ENCODE measurements around the gene PAM.
"Not testable (repeated sequence)": the region's sequence is repeated elsewhere in the genome, so short reads cannot be mapped to it uniquely, and the experiment has no call there.

Gene PAM

GRCh38 chr5:102751903-102752376 lies 3.2 kb upstream of the PAM start:
- not testable (repeated sequence) for DNase-seq (ENCODE audit: low read depth, low spot score); H3K27me3 ChIP-seq (ENCODE audit: control insufficient read depth, insufficient read depth, low read length); H3K36me3 ChIP-seq (ENCODE audit: control insufficient read depth, insufficient read depth, low read length); H3K4me3 ChIP-seq (ENCODE audit: low read length); H3K27ac ChIP-seq (ENCODE audit: low read length); H3K9me3 ChIP-seq (ENCODE audit: control insufficient read depth, insufficient read depth, low read length)
- peaks cover 10% of the 10 kb centered on the region for H3K4me1 ChIP-seq (ENCODE audit: control insufficient read depth, insufficient read depth, low read length)
- WGBS (ENCODE audit: insufficient coverage, insufficient read length), result no CpG with 5 or more reads among the region's 32 CpGs

DNA sequence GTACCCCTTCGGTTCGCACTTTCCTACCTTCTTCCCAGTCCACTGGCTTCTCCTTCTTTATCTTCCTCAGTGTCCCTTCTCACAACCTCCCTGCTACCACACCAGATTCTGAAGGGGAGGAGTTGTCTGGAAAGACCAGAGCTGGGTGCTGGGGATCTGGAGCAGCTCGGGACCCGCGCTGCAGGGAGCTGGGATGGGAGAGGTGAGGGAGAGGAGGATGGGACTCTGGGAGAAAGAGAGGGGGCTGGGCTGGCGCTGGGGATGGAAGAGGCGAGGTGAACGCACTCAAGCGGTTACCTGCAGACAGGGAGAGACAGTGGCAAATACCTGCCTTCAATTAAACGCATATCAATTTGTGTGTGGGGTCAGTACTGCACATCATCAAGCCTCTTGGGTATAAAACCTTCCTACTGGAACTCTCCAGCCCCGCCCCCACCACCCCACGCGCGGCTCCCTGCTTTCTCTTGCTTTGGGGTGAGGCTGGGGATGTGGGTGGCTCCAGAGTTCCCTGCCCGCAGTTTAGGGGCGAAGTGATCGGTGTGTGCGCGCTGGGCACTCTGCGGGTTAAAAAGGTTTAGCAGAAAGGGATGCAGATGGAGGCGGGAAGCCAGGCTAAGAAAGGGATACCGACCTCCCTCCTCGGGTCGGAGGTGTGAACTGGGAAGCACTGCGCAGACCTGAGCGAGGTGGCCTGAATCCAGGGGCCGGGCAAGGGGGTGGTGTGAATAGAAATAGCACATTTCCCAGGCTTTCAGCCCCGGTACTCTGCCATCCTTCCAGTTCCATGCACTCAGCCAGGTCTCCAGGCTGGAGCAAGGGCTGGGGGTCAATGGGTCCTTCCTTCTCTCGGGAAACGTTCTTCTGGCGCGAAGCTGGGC lies 977 bp upstream of the PAM start:
- H3K36me3 ChIP-seq (ENCODE audit: control insufficient read depth, insufficient read depth, low read length), result no peaks in the 10 kb centered on the region
- no CpG with 5 or more reads among the region's 32 CpGs for WGBS (ENCODE audit: insufficient coverage, insufficient read length)
- peaks cover 7% of the 10 kb centered on the region for H3K27me3 ChIP-seq (ENCODE audit: control insufficient read depth, insufficient read depth, low read length)
- DNase-seq (ENCODE audit: low read depth, low spot score), result no peak
- no peaks in the 10 kb centered on the region for H3K9me3 ChIP-seq (ENCODE audit: control insufficient read depth, insufficient read depth, low read length)
- H3K4me3 ChIP-seq (ENCODE audit: low read length), result peak overlapping the region; percentile 77; the same call in 1 of the 2 replicates
- H3K27ac ChIP-seq (ENCODE audit: low read length), result no peak overlapping the region
- peaks cover 9% of the 10 kb centered on the region for H3K4me1 ChIP-seq (ENCODE audit: control insufficient read depth, insufficient read depth, low read length)

GRCh38 chr5:102755686-102756371 lies 724 bp downstream of the PAM start:
- H3K27me3 ChIP-seq (ENCODE audit: control insufficient read depth, insufficient read depth, low read length), result peaks cover 7% of the 10 kb centered on the region
- no peak for DNase-seq (ENCODE audit: low read depth, low spot score)
- H3K9me3 ChIP-seq (ENCODE audit: control insufficient read depth, insufficient read depth, low read length), result no peaks in the 10 kb centered on the region
- peaks cover 9% of the 10 kb centered on the region for H3K4me1 ChIP-seq (ENCODE audit: control insufficient read depth, insufficient read depth, low read length)
- H3K4me3 ChIP-seq (ENCODE audit: low read length), result peak overlapping the region; percentile 77; the same call in 1 of the 2 replicates
- no peaks in the 10 kb centered on the region for H3K36me3 ChIP-seq (ENCODE audit: control insufficient read depth, insufficient read depth, low read length)
- H3K27ac ChIP-seq (ENCODE audit: low read length), result no peak overlapping the region
- no CpG with 5 or more reads among the region's 29 CpGs for WGBS (ENCODE audit: insufficient coverage, insufficient read length)

- Histone ChIP-seq H3K36me3 (ENCODE audit: control insufficient read depth, insufficient read depth, low read length) (no peaks in the 10 kb centered on the region), H3K9me3 (ENCODE audit: control insufficient read depth, insufficient read depth, low read length) (no peaks in the 10 kb centered on the region), H3K4me1 (ENCODE audit: control insufficient read depth, insufficient read depth, low read length) (peaks cover 9% of the 10 kb centered on the region), H3K4me3 (ENCODE audit: low read length) (no peak overlapping the region), H3K27ac (ENCODE audit: low read length) (no peak overlapping the region), H3K27me3 (ENCODE audit: control insufficient read depth, insufficient read depth, low read length) (peaks cover 3% of the 10 kb centered on the region)
- no peak for DNase-seq (ENCODE audit: low read depth, low spot score)
Observed at GRCh38 chr5:102758576-102758975, 3.5 kb downstream of the PAM start.

DNA sequence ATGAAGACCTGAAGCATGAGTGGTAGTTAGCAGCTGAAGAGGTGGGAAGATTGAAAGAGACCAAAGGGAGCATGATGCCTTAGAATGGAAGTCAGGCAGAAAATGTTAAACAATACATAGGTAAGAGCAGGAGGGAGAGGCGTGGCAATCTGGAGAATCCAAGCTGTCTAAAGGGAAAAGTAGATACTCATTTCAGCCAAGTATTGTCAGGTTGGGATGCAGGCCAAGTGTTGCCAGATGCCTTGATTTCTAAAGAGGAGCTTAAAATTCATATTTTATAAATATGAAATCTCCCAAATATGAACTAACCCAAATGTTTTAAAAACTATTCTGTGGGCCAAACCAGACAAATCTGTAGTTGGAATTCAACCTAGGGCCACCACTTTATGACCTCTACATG lies 4.2 kb downstream of the PAM start:
- no CpG with 5 or more reads among the region's 1 CpG for WGBS (ENCODE audit: insufficient coverage, insufficient read length)
- no peak overlapping the region for H3K27ac ChIP-seq (ENCODE audit: low read length)
- H3K9me3 ChIP-seq (ENCODE audit: control insufficient read depth, insufficient read depth, low read length), result no peaks in the 10 kb centered on the region
- no peak overlapping the region for H3K4me3 ChIP-seq (ENCODE audit: low read length)
- DNase-seq (ENCODE audit: low read depth, low spot score), result no peak
- H3K27me3 ChIP-seq (ENCODE audit: control insufficient read depth, insufficient read depth, low read length), result no peaks in the 10 kb centered on the region
- no peaks in the 10 kb centered on the region for H3K36me3 ChIP-seq (ENCODE audit: control insufficient read depth, insufficient read depth, low read length)
- H3K4me1 ChIP-seq (ENCODE audit: control insufficient read depth, insufficient read depth, low read length), result peaks cover 5% of the 10 kb centered on the region; the same call in 1 of the 2 replicates

DNA sequence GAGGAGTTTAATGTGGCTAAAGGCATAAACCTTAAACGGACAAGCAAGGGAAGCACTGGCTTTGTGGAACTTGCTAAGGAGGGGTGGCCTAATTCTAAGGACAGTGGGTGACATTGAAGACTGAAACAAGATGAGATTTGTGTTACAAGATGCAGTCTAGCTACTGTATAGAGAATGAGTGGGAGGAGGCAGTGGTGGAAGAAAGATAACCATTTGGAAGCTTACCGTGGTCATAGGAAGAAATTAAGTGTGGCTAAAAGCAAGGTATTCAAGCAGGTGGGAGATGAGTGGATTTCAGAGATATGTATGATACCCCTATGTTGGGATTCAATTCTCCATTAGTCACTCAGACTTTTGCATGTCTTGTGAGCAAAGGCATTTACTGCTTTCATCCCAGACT lies 4.6 kb downstream of the PAM start:
- DNase-seq (ENCODE audit: low read depth, low spot score), result no peak
- no CpG with 5 or more reads among the region's 2 CpGs for WGBS (ENCODE audit: insufficient coverage, insufficient read length)
- H3K9me3 ChIP-seq (ENCODE audit: control insufficient read depth, insufficient read depth, low read length), result no peaks in the 10 kb centered on the region

GRCh38 chr5:102760815-102761214 lies 5.7 kb downstream of the PAM start:
- Histone ChIP-seq H3K36me3 (ENCODE audit: control insufficient read depth, insufficient read depth, low read length) (no peaks in the 10 kb centered on the region), H3K9me3 (ENCODE audit: control insufficient read depth, insufficient read depth, low read length) (no peaks in the 10 kb centered on the region), H3K27ac (ENCODE audit: low read length) (no peak overlapping the region), H3K4me1 (ENCODE audit: control insufficient read depth, insufficient read depth, low read length) (peaks cover 5% of the 10 kb centered on the region; the same call in 1 of the 2 replicates), H3K4me3 (ENCODE audit: low read length) (no peak overlapping the region), H3K27me3 (ENCODE audit: control insufficient read depth, insufficient read depth, low read length) (no peaks in the 10 kb centered on the region)
- WGBS (ENCODE audit: insufficient coverage, insufficient read length), result no CpG with 5 or more reads among the region's 2 CpGs
- DNase-seq (ENCODE audit: low read depth, low spot score), result no peak

More for the DNA sequence above, 4.6 kb downstream of the PAM start:
- Histone ChIP-seq H3K4me1 (ENCODE audit: control insufficient read depth, insufficient read depth, low read length) (peaks cover 5% of the 10 kb centered on the region; the same call in 1 of the 2 replicates), H3K27ac (ENCODE audit: low read length) (no peak overlapping the region), H3K27me3 (ENCODE audit: control insufficient read depth, insufficient read depth, low read length) (no peaks in the 10 kb centered on the region), H3K36me3 (ENCODE audit: control insufficient read depth, insufficient read depth, low read length) (no peaks in the 10 kb centered on the region), H3K4me3 (ENCODE audit: low read length) (no peak overlapping the region)

DNA sequence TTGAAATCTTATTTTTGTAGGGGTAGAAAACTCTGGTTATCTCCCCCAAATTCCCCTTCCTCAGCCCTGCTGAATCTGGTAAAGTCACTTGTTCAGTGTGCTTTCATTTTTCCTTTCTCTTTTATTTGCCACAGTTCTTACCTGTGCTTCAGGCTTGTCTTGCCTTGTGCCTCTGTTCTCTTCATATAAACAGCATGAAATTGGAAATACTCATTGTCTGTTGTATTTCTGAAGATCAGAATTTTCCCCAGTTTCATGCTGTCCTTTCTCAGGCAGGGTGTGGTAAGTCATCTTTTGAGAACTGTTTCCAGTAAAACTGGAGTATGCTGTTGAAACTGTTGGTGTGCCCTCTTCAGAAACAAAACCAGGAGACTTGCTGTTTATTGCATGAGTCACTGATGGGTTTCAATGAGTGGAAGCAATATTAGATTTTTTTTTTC lies 7.0 kb downstream of the PAM start:
- H3K9me3 ChIP-seq (ENCODE audit: control insufficient read depth, insufficient read depth, low read length), result no peaks in the 10 kb centered on the region
- no peak for DNase-seq (ENCODE audit: low read depth, low spot score)
- no peak overlapping the region for H3K4me3 ChIP-seq (ENCODE audit: low read length)

DNA sequence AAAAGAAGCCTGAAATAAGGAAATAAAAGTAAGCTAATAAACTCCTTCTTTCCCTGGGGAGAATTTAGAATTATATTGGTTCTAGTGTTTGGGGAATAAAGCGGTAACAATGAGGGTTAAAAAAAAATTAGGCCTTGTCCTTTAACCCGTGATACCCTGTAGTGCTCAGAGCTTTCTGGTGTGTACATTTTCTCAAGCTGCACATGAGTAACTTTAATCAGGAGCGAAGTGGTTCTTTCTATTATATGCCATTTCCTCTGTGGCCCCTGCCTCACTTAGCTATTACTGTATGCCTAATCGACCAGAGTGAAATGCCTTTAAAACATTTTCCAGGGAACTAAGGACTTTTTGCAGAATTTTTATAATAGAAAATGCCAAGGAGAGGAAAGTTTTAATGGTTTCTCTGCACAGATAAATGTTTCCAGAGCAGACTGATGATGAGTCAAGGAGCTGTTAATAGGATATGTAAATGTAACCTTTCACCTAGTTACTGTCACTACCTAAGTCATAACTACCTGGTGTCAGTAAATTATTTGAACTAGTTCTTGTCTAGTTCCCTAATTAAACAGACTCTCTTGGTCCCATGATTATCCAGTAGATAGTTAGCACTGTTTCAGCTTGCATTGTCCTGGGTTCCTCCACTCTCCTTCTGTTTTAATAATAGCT lies 7.6 kb downstream of the PAM start:
- Histone ChIP-seq H3K4me3 (ENCODE audit: low read length) (no peak overlapping the region), H3K9me3 (ENCODE audit: control insufficient read depth, insufficient read depth, low read length) (no peaks in the 10 kb centered on the region), H3K27ac (ENCODE audit: low read length) (no peak overlapping the region), H3K36me3 (ENCODE audit: control insufficient read depth, insufficient read depth, low read length) (no peaks in the 10 kb centered on the region), H3K4me1 (ENCODE audit: control insufficient read depth, insufficient read depth, low read length) (peaks cover 2% of the 10 kb centered on the region; the same call in 1 of the 2 replicates), H3K27me3 (ENCODE audit: control insufficient read depth, insufficient read depth, low read length) (no peaks in the 10 kb centered on the region)
- WGBS (ENCODE audit: insufficient coverage, insufficient read length), result no CpG with 5 or more reads among the region's 4 CpGs
- no peak for DNase-seq (ENCODE audit: low read depth, low spot score)

More for the DNA sequence above, 7.0 kb downstream of the PAM start:
- H3K27me3 ChIP-seq (ENCODE audit: control insufficient read depth, insufficient read depth, low read length), result no peaks in the 10 kb centered on the region
- H3K36me3 ChIP-seq (ENCODE audit: control insufficient read depth, insufficient read depth, low read length), result no peaks in the 10 kb centered on the region
- H3K4me1 ChIP-seq (ENCODE audit: control insufficient read depth, insufficient read depth, low read length), result peaks cover 2% of the 10 kb centered on the region; the same call in 1 of the 2 replicates
- H3K27ac ChIP-seq (ENCODE audit: low read length), result no peak overlapping the region

DNA sequence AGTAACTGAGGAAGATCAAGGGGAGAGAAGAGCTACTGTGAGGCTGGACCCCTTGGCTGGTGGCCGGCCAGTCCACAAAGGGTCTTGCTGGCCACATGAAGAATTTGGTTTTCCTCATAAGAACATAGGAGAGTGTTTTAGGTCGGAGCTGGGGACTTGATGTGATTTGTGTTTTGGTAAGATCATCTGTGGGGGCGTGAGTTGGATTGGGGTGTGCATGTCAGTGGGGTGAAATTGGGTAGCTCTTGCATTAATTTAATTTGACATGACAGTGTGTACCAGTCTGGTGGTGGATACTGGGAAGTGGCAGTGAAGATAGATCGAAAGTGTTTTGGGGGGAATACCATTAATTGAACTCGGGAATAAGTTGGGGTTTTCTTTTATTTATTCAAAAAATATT lies 8.6 kb downstream of the PAM start:
- DNase-seq (ENCODE audit: low read depth, low spot score), result no peak
- Histone ChIP-seq H3K4me3 (ENCODE audit: low read length) (no peak overlapping the region), H3K36me3 (ENCODE audit: control insufficient read depth, insufficient read depth, low read length) (no peaks in the 10 kb centered on the region), H3K9me3 (ENCODE audit: control insufficient read depth, insufficient read depth, low read length) (no peaks in the 10 kb centered on the region), H3K4me1 (ENCODE audit: control insufficient read depth, insufficient read depth, low read length) (peaks cover 2% of the 10 kb centered on the region; the same call in 1 of the 2 replicates), H3K27ac (ENCODE audit: low read length) (no peak overlapping the region), H3K27me3 (ENCODE audit: control insufficient read depth, insufficient read depth, low read length) (no peaks in the 10 kb centered on the region)
- WGBS (ENCODE audit: insufficient coverage, insufficient read length), result 100% methylated on average over 2 of the region's 5 CpGs

Data from iPS DF 6.9 (cell line).